ENCODE results near the gene FGF14.

The FGF14 gene

GRCh38 chr13:101795025-101795424 is 606.8 kb downstream of the FGF14 start:
- no peak overlapping the region for H3K4me3 ChIP-seq (ENCODE audit: low read length)
- TF ChIP-seq, protein P1, sequence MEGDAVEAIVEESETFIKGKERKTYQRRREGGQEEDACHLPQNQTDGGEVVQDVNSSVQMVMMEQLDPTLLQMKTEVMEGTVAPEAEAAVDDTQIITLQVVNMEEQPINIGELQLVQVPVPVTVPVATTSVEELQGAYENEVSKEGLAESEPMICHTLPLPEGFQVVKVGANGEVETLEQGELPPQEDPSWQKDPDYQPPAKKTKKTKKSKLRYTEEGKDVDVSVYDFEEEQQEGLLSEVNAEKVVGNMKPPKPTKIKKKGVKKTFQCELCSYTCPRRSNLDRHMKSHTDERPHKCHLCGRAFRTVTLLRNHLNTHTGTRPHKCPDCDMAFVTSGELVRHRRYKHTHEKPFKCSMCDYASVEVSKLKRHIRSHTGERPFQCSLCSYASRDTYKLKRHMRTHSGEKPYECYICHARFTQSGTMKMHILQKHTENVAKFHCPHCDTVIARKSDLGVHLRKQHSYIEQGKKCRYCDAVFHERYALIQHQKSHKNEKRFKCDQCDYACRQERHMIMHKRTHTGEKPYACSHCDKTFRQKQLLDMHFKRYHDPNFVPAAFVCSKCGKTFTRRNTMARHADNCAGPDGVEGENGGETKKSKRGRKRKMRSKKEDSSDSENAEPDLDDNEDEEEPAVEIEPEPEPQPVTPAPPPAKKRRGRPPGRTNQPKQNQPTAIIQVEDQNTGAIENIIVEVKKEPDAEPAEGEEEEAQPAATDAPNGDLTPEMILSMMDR (conservative IDR thresholded peaks at IDR 0.05; ENCODE audit: low read length), result no peak
- no peak for DNase-seq (ENCODE audit: low read depth)

DNA sequence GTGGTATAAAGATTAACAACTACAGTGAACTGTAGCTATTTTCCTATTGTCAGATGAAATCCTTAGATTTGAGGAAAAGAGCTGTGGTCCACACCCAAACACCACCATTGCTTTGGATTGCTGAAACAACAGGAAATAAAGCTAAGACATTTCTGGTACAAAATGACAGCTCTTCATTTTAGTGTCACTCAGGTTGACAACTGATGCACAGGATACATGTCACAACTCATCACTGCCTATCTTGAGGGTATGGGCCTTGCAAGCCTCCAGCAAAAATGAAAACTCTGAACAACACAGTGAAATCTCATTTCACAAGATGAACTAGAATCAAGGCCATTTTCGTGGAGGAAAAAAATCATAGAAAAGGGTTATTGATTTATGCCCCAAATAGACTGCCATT is 609.7 kb downstream of the FGF14 start:
- TF ChIP-seq, protein P1 (conservative IDR thresholded peaks at IDR 0.05; ENCODE audit: low read length), result no peak

GRCh38 chr13:101785858-101786257 is 616.0 kb downstream of the FGF14 start:
- DNase-seq (ENCODE audit: low read depth), result peak; percentile 6
- H3K4me3 ChIP-seq (ENCODE audit: low read length), result no peak overlapping the region
- TF ChIP-seq, protein P1 (conservative IDR thresholded peaks at IDR 0.05; ENCODE audit: low read length), result peak; percentile 15; the same call in 1 of the 2 replicates

More for the DNA sequence above, 609.7 kb downstream of the FGF14 start:
- no peak for DNase-seq (ENCODE audit: low read depth)
- no peak overlapping the region for H3K4me3 ChIP-seq (ENCODE audit: low read length)

DNA sequence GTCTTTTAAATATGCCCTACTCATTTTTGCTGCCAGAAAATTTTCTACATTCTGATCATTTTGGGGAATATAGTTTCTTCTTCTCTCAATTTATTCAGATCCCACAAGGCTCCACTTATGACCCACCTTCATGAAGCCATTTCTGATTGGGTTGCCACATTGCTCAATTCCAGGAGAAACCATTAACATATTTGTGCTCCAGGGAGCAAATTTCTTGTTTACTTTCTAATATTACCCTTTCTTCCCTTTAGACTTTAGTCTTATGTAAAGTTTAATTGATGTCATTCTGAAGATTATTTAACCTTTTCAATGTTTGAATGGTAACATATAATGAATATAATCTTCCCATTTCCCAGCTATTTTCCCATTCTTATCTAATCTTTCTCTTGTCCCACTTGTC is 617.5 kb downstream of the FGF14 start:
- H3K4me3 ChIP-seq (ENCODE audit: low read length), result no peak overlapping the region
- DNase-seq (ENCODE audit: low read depth), result no peak
- TF ChIP-seq, protein P1 (conservative IDR thresholded peaks at IDR 0.05; ENCODE audit: low read length), result no peak

DNA sequence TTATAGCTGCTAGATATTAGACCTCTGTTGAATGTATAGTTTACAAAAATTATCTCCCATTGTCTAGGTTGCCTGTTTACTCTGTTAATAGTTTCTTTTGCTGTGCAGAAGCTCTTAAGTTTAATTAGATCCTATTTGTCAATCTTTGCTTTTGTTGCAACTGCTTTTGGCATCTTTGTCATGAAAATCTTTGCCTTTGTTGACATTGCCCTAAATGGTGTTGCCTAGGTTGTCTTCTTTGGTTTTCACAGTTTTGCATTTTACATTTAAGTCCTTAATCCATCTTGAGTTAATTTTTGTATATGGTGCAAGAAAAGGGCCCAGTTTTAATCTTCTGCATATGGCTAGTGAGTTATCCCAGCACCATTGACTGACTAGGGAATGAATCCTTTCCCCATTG is 618.3 kb downstream of the FGF14 start:
- no peak for DNase-seq (ENCODE audit: low read depth)
- TF ChIP-seq, protein P1 (conservative IDR thresholded peaks at IDR 0.05; ENCODE audit: low read length), result no peak
- H3K4me3 ChIP-seq (ENCODE audit: low read length), result no peak overlapping the region

DNA sequence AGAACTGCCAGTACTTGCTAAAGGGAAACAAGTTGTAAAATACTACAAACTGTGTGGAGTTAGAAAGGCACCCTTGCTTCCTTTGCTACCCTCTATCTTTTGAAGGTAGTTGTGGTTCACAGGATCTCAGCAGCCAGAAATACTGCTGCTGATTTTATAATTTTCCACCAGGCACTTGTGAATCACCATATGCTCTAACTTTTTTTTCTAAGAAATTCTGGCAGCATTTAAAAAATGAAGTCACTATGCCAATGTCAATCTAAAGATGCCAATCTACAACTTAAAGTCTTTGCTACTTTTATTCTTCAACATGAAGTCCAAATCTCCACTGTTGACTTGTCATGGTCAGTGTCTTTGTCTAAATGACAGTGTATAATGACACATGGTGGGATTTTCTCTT is 621.6 kb downstream of the FGF14 start:
- TF ChIP-seq, protein P1 (conservative IDR thresholded peaks at IDR 0.05; ENCODE audit: low read length), result no peak
- no peak overlapping the region for H3K4me3 ChIP-seq (ENCODE audit: low read length)
- DNase-seq (ENCODE audit: low read depth), result no peak

DNA sequence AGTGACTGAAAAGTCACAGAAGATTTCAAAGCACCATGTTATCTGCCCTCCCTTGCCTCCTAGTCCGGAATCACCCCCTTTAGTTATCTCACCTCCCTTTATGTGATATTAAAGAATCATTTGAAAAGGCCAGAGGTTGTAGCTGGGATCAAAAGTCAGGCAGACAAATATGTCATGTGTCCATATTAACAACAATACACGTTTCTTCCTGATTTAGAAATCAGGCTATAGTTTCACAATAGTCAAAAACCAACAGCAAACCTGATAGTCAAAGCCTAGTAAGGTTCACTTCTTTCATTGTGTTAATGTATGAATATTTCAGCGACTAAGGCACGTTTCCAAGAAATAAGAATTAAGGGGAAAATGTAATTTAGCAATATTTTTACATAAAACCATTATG is 622.7 kb downstream of the FGF14 start:
- DNase-seq (ENCODE audit: low read depth), result no peak
- H3K4me3 ChIP-seq (ENCODE audit: low read length), result no peak overlapping the region
- TF ChIP-seq, protein P1 (conservative IDR thresholded peaks at IDR 0.05; ENCODE audit: low read length), result no peak
